Bronchial epithelial cell (primary cell): Measurements from ENCODE around the gene PAX4. TPM values are rescaled to one million over a fixed set of nuclear protein-coding genes. Genes with fewer than 3 reads are reported as not detected.
"Not testable (repeated sequence)": the region's sequence is repeated elsewhere in the genome, so short reads cannot be mapped to it uniquely, and the experiment has no call there.

Experiments
- DNase-seq: peaks from one replicate; pipeline ENCODE4 v3.0.0-alpha.2; 2010; ENCODE audit warnings: low read depth
- FAIRE-seq: peaks from 2 replicates; lab custom pipeline; 2011; peaks lifted over from hg19 to GRCh38; lab: Jason Lieb, UNC
- H3K27me3 ChIP-seq: 2 replicates; pipeline ENCODE4 v1.5.1; 2011; ENCODE audit warnings: low read length; ENCODE audit not compliant: control insufficient read depth, insufficient read depth
- H3K36me3 ChIP-seq: 2 replicates; pipeline ENCODE4 v1.5.1; 2011; ENCODE audit warnings: low read length; ENCODE audit not compliant: control insufficient read depth, insufficient read depth
- H3K4me3 ChIP-seq: 2 replicates; pipeline ENCODE4 v1.5.1; 2011; ENCODE audit warnings: mild to moderate bottlenecking, low read depth, low read length, control low read depth
- total RNA-seq: library from RNA; depleted of rRNA; stranded (reverse); fragments of >200 nt; gene quantifications from 2 replicates; pipeline ENCODE4 v1.2.1, GENCODE V29; 2014
- TF ChIP-seq, protein P1 (sequence below): IDR thresholded peaks from 2 replicates; pipeline ENCODE4 v1.5.1; 2011; ENCODE audit warnings: mild to moderate bottlenecking, moderate library complexity, low read length, control low read depth, inconsistent platforms; ENCODE audit not compliant: insufficient read depth, severe bottlenecking

Gene PAX4
- total RNA-seq, 1 donor from 2014 or later, result not detected

DNA sequence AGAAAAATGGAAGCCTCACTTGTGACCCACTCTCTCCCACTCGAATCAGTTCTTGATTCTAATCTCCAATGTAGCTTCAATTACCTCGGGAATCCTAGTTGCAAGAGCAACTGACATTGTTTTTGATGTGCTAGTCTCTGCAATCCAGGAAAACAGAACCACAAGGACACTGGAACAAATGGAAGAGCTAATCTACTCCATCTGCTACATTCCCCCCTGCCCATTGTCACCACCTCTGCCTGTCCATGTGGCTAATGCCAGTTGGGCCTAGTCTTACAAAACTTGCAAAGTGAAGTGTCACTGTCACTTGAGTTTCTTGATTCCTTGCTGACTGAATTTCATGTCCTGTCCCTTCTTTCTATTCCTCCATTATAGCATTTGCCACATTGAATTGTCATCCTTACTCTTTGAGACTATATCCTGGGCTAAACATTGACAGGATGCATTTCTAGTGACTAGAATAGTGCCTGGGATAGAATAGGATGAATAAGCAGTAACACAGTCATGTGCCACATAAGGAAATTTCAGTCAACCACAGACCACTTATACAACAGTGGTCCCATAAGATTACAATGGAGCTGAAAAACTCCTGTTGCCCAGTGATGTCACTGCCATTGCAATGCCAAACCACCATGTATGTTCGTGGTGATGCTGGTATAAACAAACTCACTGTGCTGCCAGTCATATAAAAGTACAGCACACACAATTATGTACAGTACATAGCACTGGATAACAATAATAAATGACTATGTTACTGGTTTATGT is 46.0 kb downstream of the PAX4 start:
- TF ChIP-seq, protein P1, sequence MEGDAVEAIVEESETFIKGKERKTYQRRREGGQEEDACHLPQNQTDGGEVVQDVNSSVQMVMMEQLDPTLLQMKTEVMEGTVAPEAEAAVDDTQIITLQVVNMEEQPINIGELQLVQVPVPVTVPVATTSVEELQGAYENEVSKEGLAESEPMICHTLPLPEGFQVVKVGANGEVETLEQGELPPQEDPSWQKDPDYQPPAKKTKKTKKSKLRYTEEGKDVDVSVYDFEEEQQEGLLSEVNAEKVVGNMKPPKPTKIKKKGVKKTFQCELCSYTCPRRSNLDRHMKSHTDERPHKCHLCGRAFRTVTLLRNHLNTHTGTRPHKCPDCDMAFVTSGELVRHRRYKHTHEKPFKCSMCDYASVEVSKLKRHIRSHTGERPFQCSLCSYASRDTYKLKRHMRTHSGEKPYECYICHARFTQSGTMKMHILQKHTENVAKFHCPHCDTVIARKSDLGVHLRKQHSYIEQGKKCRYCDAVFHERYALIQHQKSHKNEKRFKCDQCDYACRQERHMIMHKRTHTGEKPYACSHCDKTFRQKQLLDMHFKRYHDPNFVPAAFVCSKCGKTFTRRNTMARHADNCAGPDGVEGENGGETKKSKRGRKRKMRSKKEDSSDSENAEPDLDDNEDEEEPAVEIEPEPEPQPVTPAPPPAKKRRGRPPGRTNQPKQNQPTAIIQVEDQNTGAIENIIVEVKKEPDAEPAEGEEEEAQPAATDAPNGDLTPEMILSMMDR, result no peak
- no peaks in the 10 kb centered on the region for H3K36me3 ChIP-seq
- H3K27me3 ChIP-seq, result no peaks in the 10 kb centered on the region
- DNase-seq (no peak), FAIRE-seq (no peak)
- H3K4me3 ChIP-seq, result no peak overlapping the region

DNA sequence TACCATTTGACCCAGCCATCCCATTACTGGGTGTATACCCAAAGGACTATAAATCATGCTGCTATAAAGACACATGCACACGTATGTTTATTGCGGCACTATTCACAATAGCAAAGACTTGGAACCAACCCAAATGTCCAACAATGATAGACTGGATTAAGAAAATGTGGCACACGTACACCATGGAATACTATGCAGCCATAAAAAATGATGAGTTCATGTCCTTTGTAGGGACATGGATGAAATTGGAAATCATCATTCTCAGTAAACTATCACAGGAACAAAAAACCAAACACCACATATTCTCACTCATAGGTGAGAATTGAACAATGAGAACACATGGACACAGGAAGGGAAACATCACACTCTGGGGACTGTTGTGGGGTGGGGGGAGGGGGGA is 49.9 kb downstream of the PAX4 start:
- not testable (repeated sequence) for DNase-seq, H3K36me3 ChIP-seq, FAIRE-seq, H3K27me3 ChIP-seq, H3K4me3 ChIP-seq

DNA sequence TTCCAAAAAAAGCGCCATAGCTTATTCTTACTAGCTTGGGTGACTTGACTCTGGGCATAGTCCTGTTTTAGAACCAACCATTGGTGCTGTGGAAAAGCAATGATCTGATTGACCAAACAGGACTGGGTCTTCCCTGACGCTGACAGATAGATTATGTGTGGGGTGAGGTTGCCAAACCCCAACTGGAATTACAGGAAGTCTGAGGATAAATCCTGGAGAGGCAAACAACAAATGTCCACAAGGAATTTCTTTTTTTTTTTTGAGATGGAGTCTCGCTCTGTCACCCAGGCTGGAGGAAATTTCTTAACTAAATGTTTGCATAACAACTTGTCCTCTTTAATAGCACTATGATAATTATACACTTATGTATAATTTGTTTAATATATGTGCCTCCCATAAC is 51.7 kb downstream of the PAX4 start:
- DNase-seq (no peak), FAIRE-seq (no peak)
- Histone ChIP-seq H3K27me3 (no peaks in the 10 kb centered on the region), H3K4me3 (no peak overlapping the region), H3K36me3 (no peaks in the 10 kb centered on the region)
- TF ChIP-seq, protein P1, result no peak

Other genes with a start within 250 kb of the PAX4 start
- gene ZNF800, start 225.4 kb downstream of the PAX4 start, total RNA-seq, result 13.6 and 14.5 TPM in 2 replicates
- 69.0 and 72.8 TPM in 2 replicates for gene GCC1, start 32.5 kb downstream of the PAX4 start, total RNA-seq
- gene ARF5, start 29.7 kb downstream of the PAX4 start, total RNA-seq, result 207 and 237 TPM in 2 replicates
- 0.79 and 2.8 TPM in 2 replicates for gene FSCN3, start 24.4 kb downstream of the PAX4 start, total RNA-seq
- 138 and 232 TPM in 2 replicates for gene SND1, start 34.1 kb upstream of the PAX4 start, total RNA-seq